NCI-H345 treated with DMSO at 0.1 percent for 48 hours (cell line): ENCODE measurements around the gene EPB41.
"Not testable (repeated sequence)": the region's sequence is repeated elsewhere in the genome, so short reads cannot be mapped to it uniquely, and the experiment has no call there.

ENCODE experiments used
- DNase-seq: peaks from one replicate; lab custom pipeline; 2025; ENCODE audit not compliant: unreplicated experiment; lab: John Stamatoyannopoulos, UW

Gene EPB41

DNA sequence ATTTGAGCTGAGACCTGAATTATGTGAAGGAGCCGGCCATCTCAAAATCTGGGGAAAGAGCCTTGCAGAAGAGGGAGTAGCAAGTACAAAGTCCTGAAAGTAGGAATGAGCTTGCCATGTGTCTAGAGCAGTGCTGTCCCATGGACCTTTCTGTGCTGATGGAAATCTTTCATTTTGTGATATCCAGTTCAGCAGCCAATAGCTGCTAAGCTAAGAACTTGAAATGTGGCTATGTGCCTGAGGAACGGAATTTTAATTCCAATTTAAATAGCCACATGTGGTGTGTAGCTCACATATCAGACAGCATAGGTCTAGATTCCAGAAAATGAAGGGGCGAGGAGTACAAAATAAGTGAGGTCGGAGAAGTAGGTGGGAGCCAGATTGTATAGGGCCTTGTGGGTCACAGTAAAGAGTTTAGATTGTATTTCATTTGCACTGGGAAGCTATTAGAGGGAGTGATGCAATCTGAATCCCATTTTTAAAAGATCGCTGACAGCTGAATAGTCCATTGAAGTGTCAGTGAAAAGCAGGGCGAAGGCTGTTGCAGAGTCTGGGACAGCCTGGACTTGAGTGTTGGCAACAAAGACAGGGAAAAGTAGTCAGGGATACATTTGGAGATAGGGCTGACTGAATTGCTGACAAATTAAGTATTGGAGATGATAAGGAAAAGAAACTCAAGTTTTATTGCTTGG is 129.1 kb downstream of the EPB41 start:
- DNase-seq: no peak

DNA sequence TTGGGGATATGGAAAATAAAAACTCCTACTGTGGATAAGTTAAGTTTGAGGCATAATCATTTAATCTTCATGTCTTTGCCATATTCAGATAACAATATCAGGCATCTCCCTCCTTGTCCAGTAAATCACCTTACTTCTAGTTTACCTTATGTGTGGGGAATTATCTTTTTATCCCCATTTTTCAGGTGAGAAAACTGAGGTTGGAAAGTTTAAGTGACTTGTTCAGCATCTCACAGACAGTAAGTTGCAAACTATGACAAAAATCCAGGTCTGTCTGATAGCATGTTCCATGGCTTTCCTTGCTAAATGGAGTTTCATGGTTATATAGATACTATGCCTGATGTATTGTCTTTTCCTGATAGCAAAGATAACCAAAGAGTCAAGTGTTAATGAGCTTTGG is 129.6 kb downstream of the EPB41 start:
- no peak for DNase-seq

DNA sequence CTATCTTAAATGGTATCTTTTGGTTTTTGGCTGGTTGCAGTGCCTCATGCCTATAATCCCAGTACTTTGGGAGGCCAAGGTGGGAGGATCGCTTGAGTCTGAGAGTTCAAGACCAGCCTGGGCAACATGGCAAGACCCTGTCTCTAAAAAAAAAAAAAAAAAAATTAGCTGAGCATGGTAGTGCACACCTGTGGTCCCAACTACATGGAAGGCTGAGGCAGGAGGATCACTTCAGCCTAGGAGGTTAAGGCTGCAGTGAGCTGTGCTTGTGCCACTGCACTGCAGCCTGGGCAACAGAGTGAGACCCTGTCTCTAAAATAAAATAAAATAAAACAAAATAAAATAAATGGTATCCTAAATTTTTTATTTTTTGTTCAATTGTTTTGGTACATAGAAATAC is 131.3 kb downstream of the EPB41 start:
- DNase-seq: not testable (repeated sequence)

DNA sequence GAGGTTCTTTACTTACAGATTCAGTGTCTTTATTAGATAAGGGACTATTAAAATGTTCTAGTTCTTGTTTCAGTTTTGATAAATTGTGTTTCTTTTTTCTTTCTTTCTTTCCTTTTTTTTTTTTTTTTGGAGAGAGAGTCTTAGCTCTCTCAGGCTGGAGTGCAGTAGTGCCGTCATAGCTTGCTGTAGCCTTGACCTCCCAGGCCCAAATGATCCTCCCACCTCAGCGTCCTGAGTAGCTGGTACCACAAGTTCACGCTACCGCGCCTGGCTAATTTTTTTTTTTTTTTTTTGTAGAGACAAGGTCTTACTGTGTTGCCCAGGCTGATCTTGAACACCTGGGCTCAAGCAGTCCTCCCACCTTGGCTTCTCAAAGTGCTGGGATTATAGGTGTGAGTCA is 132.8 kb downstream of the EPB41 start:
- no peak for DNase-seq

DNA sequence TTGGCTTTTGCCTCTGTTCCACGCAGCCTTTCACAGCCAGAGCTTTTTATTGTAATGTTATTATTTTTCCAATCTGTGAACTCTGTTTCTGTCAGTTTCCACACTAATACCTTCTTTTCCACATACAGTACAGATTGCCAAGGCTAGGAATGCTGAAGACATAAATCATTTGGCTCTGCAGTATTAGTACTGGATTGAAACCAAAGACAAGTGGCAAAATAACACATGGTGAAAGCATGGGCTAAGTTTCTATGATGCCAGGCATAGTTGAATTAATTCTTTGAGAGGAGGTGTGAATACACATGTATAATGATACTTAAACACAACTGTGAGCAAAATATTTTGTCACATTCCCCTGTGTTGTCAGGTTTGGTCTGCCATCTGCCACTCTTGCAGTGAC is 135.8 kb downstream of the EPB41 start:
- DNase-seq: no peak

DNA sequence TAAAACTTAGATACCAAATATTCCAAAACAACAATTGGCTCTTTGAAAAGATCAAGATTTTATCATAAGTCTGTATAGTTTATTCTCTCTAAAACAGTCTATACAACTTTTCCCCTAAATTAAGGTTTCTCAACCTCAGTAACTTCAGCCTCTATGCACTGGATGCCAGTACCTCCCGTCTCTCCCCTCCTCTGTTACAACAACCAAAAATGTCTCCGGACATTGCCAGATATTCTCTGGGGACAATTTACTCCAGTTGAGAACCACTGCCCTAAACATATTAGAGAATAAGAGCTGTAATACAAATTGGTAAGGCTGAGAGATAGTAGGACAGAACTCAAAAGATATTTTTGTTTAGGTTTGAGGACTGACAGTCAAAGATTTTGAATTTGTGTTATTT is 137.7 kb downstream of the EPB41 start:
- DNase-seq: no peak

DNA sequence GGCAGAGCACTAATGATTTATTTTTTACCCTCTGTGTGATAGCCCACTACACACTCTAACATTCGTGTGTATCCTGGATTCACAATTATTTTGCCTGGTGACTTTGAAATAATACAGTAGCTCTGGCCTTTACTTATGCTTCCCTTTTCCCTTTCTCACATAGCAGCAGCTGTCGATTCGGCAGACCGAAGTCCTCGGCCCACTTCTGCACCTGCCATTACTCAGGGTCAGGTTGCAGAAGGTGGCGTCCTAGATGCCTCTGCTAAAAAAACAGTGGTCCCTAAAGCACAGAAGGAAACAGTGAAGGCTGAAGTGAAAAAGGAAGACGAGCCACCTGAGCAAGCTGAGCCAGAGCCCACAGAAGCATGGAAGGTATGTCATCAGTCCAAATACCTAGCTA is 138.6 kb downstream of the EPB41 start:
- DNase-seq: no peak

DNA sequence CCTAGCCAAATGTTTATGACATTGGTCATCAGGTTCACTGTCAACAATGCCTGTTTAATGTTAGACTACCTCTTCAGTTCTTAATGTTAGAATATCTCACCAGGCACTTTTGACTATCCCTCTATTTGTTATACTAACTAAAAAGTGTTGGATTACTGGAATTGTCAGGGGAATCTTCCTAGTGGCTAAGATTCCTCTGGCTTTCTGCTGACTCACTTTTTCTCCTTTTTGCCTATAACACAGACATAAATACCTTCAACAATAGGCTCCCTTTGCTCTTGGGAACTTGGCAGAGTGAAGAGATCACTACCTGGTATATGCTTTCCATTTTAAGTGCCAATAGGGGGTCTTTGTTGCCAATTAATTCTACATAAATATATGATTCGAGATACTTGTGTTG is 140.8 kb downstream of the EPB41 start:
- DNase-seq: no peak

DNA sequence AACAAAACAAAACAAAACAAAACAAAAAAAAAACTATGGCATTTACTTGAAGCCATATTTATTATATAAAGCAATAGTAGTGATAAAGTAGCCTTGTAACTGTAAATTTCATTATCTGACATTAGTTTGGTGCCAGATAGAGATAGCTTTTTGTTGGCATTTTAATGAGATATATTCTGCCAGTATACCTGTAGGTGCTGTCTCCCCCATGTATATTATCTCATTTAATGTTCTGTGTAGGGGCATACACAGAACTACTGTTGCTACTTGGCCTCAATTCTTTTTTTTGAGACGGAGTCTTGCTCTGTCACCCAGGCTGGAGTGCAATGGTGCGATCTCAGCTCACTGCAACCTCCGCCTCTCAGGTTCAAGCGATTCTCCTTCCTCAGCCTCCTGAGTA is 141.9 kb downstream of the EPB41 start:
- no peak for DNase-seq

DNA sequence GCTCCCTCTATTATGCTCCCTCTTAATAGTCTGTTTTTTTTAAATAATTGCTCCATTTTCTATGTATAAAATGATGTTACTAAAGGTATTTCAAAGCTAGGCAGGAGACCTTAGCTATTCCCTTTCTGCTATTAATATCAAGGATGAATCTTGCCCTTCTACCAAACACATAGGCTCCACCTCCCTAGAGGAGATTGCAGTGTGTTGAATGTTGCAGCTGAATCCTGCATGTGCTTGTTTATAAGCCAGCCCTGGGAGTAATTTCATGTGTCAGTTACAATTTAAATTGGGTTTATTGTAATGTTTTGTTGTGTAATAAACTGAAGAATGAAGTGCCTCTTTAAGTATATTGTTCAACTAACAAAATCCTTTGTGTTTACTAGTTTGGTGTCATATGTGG is 143.3 kb downstream of the EPB41 start:
- no peak for DNase-seq

DNA sequence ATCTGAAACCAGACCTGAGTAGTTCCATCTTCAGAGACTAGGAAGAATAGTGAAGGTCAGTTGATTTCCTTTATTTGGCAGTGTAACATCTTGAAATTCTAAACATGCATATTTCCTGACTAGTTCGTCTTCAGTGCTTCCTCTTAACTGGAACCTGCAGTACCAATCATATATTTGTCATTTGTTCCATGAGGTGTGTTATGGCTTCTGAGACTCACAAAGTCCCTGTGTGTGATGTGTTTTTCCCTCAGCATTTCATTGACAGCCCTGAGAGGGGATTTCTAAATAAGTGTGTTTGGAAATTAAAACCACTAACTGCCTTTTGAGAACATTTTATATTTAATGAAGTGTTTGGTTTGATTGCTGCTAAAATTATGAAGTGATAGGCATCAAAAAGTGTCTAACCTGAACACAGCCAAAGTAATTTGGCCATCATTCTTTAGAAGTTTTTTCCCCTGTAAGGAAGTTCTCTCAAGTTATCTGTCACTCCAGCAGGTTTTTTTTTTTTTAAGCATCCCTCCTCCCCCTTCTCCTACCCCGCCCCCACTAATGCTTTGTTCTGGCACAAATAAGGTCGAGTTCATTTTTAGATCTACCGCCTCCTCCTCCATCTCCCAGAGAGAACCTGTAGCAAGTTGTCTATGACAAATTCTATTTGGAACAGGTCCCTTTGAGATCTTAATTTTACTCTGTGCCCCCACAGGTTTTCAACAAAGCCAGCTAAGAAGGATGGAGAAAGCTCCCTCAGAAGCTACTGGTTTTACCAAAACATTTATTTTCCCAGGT is 148.0 kb downstream of the EPB41 start:
- DNase-seq: no peak

DNA sequence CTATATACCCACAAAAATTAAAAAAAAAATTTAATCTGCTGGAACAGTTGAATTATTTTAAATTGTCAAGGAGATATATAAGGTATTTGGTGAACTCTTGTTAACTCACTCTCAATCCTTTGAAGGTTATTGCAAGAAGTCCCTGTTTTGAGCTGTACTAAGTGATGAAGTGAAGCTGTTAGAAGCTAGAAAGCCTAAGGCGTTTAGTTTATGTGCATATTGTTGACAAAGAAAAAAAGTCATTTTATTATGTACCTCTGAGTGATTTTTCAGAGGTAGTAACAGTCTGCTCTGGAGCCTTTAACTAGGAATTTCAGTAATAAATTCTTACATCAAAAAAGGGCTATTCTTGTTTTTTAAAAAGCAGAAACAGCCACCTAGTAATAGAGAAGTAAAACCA is 149.7 kb downstream of the EPB41 start:
- DNase-seq: no peak

DNA sequence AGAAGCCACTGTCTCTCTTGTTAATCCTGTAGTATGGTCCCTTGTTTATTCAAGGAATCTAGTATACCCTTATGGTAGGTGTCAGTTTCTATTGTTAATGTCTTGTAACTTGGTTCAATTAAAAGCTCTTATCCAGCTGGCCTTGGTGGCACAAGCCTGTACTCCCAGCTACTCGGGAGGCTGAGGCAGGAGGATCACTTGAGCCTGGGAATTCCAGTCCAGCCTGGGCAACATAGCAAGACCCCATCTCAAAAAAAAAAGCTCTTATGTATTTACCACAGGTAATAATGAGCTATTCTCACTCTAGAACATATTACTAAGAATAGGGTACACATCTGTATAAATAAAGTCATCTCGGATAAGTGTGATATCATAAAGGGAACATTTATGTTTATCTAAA is 162.8 kb downstream of the EPB41 start:
- DNase-seq: no peak

DNA sequence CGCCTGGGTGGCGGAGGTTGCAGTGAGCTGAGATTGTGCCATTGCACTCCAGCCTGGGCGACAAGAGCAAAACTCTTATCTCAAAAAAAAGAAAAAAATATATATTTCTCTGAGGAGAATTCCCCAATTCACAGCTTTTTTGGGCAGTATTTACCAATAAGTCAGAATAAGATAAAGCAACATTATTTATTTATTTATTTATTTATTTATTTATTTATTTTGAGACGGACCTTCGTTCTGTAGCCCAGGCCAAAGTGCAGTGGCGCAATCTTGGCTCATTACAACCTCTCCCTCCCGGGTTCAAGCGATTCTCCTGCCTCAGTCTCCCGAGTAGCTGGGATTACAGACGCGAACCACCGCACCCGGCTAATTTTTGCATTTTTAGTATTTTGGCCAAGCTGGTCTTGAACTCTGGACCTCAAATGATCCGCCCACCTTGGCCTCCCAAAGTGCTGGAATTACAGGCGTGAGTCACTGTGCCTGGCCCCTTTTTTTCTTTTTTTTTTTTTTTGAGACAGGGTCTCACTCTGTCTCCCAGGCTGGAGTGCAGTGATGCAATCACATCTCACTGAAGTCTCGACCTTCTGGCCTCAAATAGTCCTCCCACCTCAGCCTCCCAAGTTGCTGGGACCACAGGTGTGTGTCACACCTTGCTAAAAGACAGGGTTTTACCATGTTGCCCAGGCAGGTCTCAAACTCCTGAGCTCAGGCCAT is 165.7 kb downstream of the EPB41 start:
- not testable (repeated sequence) for DNase-seq

DNA sequence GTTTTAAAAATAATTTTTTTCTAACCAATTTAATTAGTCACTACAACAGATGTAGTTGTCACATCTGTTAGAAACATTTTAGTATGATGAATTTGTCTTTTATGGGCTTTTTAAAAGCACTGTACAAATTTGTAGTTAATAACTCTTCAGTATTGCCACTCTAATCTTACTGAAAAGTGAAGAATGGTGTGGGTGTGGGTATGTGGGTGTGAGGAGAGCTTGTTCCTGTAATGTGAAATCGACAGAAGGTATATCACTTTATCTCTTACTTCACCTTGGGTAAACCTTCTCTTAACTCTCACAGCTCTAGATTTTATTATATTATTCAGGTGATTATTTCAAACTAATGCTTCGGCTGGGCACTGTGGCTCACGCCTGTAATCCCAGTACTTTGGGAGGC is 166.8 kb downstream of the EPB41 start:
- DNase-seq: no peak

DNA sequence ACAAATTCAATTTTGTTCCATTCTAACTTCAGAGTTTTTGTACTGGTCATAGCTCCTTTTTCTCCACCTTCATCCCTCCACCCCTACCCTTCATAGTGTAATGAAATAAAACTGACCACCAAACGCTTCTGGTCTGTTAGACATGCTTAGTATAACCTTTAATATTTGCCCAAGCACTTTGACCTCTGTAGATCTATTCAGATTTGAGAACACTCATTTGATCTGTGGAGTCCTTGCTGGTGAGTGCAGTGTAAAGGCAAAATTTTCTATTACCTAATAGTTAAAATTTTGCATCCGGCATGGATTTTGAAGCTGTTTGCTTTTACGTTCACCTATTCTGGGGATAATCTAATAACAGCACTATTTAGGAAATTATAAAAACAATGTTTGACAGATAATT is 168.2 kb downstream of the EPB41 start:
- no peak for DNase-seq

DNA sequence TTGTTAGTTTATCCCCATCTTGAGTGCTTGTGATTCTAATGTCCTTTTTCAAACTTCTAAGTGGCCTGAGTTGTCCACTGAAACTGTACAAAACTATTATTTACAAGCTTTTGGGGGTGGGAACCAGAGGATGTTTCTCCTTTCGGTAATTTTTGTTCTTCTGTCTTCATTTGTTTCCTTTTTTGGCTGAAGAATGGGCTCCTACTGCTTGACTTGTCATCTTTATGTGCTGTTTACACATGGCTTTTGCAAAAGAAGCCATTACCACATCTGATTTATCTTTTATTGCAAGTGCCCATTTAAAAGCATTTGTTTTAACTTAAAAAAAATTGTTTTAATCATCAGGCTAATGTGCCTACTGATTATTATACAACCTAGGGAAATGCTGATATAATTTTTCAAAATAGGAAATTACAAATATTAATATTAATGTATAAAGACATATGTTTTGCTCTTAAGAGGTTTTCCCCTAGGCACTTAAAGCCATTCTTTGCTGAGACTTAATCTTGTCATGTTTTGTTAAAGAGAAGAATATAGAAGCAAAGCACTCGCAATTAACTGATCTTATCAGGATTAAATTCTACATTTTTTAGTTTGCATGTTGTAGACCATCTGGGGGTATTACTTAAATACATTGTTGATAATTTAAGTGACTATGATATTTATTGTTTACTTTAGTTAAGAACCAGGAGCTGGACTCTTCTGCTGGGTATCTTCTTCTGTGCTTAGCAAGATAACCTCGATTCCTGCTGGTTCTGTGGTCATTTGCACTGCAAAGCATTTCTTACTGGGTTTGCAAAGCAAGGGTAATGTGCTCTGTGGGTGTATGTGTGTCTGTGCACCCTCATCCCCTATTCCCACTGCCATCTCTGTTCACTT is 169.2 kb downstream of the EPB41 start:
- no peak for DNase-seq

DNA sequence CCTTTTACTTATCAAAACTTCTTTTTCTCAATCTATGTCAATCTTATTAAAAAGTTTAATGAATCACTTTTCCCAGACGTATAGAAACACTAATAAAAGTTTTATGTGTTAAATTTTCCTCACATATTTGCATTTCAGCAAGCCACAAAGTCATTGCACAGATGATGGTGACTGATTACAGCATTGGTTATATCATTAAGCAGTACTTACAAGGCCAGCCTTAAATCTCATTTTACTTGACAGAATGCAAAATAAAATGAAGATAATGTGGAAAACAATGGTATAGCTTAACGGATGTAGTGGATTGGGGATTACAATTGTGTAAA is 169.8 kb downstream of the EPB41 start:
- no peak for DNase-seq

DNA sequence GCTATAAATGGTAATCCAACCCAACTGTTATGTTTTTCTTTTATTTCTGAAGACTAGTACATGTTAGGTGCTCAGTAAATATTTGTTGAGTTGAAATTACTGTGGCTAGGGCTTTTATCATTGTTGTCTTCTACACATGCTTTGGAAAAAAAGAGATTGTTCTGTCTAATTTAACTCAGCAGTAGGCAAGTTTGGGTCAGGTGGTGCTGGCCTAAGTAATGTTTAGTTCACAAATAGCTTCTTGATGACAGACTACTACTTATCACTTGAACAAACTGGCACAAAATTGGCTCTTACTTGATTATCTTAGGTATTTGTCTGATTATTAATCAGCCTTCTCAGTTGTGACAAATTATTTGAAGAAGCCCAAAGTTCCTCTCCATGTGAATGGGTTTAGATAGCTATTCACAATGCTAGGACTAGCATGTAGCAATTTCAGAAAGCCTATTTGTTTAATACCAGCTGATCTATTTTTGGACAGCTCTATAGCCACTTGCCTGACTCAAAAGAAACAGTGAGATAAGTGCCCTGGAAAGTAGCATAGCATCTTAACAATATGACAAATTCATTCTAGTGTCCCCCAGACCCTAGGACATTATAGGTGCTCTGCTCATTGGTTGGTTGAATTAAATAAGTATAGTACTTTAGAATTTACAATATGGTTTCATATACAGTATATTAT is 176.7 kb downstream of the EPB41 start:
- DNase-seq: peak; percentile 91

DNA sequence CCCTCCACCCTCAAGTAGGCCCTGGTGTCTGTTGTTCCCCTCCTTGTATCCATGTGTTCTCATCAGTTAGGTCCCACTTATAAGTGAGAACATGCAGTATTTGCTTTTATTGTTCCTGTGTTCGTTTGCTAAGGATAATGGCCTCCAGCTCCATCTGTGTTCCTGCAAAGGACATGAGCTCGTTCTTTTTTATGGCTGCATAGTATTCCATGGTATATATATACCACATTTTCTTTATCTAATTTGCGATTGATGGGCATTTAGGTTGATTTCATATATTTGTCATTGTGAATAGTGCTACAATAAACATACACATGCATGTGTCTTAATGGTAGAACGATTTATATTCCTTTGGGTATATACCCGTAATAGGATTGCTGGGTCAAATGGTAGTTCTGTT is 178.3 kb downstream of the EPB41 start:
- not testable (repeated sequence) for DNase-seq

DNA sequence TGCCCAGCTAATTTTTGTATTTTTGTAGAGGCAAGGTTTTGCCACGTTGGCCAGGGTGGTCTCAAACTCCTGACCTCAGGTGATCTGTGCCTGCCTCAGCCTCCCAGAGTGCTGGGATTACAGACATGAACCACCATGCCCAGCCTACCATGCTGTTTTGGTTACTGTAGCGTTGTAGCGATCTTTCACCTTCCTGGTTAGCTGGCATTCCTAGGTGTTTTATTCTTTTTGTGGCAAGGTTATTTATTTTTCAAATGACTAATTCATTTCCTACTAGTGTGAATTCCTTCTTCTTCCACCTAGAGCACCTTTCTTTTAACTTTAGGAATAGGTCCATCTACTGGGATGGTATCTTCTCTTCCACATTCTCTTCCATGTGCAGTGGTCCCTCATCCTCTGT is 180.1 kb downstream of the EPB41 start:
- DNase-seq: no peak
